Rectal smooth muscle tissue (tissue), 1 donor: Measurements from ENCODE around the gene UTP4.

ENCODE experiments used
- H3K27ac ChIP-seq: one replicate; pipeline ENCODE4 v1.7.0; 2013; ENCODE audit warnings: low read depth, low read length, inconsistent platforms
- H3K27me3 ChIP-seq: one replicate; pipeline ENCODE4 v1.7.0; 2013; ENCODE audit warnings: low read length; ENCODE audit not compliant: control insufficient read depth, insufficient read depth
- H3K36me3 ChIP-seq: one replicate; pipeline ENCODE4 v1.7.0; 2013; ENCODE audit warnings: low read length; ENCODE audit not compliant: control insufficient read depth, insufficient read depth
- H3K4me1 ChIP-seq: one replicate; pipeline ENCODE4 v1.7.0; 2013; ENCODE audit warnings: low read length; ENCODE audit not compliant: control insufficient read depth, insufficient read depth
- H3K4me3 ChIP-seq: one replicate; pipeline ENCODE4 v1.7.0; 2013; ENCODE audit warnings: low read length
- H3K9ac ChIP-seq: one replicate; pipeline ENCODE4 v1.7.0; 2013; ENCODE audit warnings: low read length

The UTP4 gene

GRCh38 chr16:69193855-69194254 lies 61.4 kb downstream of the UTP4 start:
- Histone ChIP-seq H3K27ac (no peak overlapping the region), H3K4me1 (peaks cover 4% of the 10 kb centered on the region)

GRCh38 chr16:69194488-69194887 lies 62.0 kb downstream of the UTP4 start:
- H3K4me1 ChIP-seq, result peaks cover 4% of the 10 kb centered on the region
- H3K27ac ChIP-seq, result no peak overlapping the region
- no peaks in the 10 kb centered on the region for H3K27me3 ChIP-seq
- no peak overlapping the region for H3K4me3 ChIP-seq
- H3K9ac ChIP-seq, result no peak overlapping the region
- no peaks in the 10 kb centered on the region for H3K36me3 ChIP-seq

More at GRCh38 chr16:69193855-69194254, 61.4 kb downstream of the UTP4 start:
- H3K4me3 ChIP-seq, result no peak overlapping the region
- no peak overlapping the region for H3K9ac ChIP-seq
- no peaks in the 10 kb centered on the region for H3K36me3 ChIP-seq
- no peaks in the 10 kb centered on the region for H3K27me3 ChIP-seq

- Histone ChIP-seq H3K36me3 (no peaks in the 10 kb centered on the region), H3K4me3 (no peak overlapping the region), H3K4me1 (peaks cover 4% of the 10 kb centered on the region), H3K27ac (no peak overlapping the region), H3K27me3 (no peaks in the 10 kb centered on the region), H3K9ac (no peak overlapping the region)
Observed at GRCh38 chr16:69195369-69196029, 63.0 kb downstream of the UTP4 start.

GRCh38 chr16:69197573-69197972 lies 65.1 kb downstream of the UTP4 start:
- Histone ChIP-seq H3K27me3 (no peaks in the 10 kb centered on the region), H3K27ac (no peak overlapping the region), H3K9ac (no peak overlapping the region), H3K4me1 (no peaks in the 10 kb centered on the region), H3K4me3 (no peak overlapping the region), H3K36me3 (no peaks in the 10 kb centered on the region)

GRCh38 chr16:69199382-69199781 lies 66.9 kb downstream of the UTP4 start:
- Histone ChIP-seq H3K9ac (no peak overlapping the region), H3K4me1 (no peaks in the 10 kb centered on the region), H3K27ac (no peak overlapping the region), H3K4me3 (no peak overlapping the region), H3K36me3 (no peaks in the 10 kb centered on the region), H3K27me3 (no peaks in the 10 kb centered on the region)

GRCh38 chr16:69201291-69201690 lies 68.8 kb downstream of the UTP4 start:
- H3K9ac ChIP-seq, result no peak overlapping the region
- H3K4me1 ChIP-seq, result no peaks in the 10 kb centered on the region
- no peaks in the 10 kb centered on the region for H3K36me3 ChIP-seq
- H3K4me3 ChIP-seq, result no peak overlapping the region
- no peak overlapping the region for H3K27ac ChIP-seq
- no peaks in the 10 kb centered on the region for H3K27me3 ChIP-seq

- H3K4me3 ChIP-seq, result no peak overlapping the region
- no peaks in the 10 kb centered on the region for H3K4me1 ChIP-seq
- no peak overlapping the region for H3K9ac ChIP-seq
- H3K36me3 ChIP-seq, result no peaks in the 10 kb centered on the region
- no peaks in the 10 kb centered on the region for H3K27me3 ChIP-seq
- no peak overlapping the region for H3K27ac ChIP-seq
Observed at GRCh38 chr16:69201787-69202186, 69.3 kb downstream of the UTP4 start.

GRCh38 chr16:69204172-69204571 lies 71.7 kb downstream of the UTP4 start:
- Histone ChIP-seq H3K36me3 (no peaks in the 10 kb centered on the region), H3K4me3 (no peak overlapping the region), H3K27me3 (no peaks in the 10 kb centered on the region), H3K4me1 (no peaks in the 10 kb centered on the region), H3K27ac (no peak overlapping the region), H3K9ac (no peak overlapping the region)

GRCh38 chr16:69209735-69210134 lies 77.3 kb downstream of the UTP4 start:
- H3K4me3 ChIP-seq, result no peak overlapping the region
- H3K36me3 ChIP-seq, result no peaks in the 10 kb centered on the region
- H3K4me1 ChIP-seq, result no peaks in the 10 kb centered on the region
- H3K27me3 ChIP-seq, result no peaks in the 10 kb centered on the region
- no peak overlapping the region for H3K27ac ChIP-seq
- no peak overlapping the region for H3K9ac ChIP-seq

GRCh38 chr16:69217433-69217832 lies 85.0 kb downstream of the UTP4 start:
- no peak overlapping the region for H3K4me3 ChIP-seq
- H3K36me3 ChIP-seq, result no peaks in the 10 kb centered on the region
- H3K4me1 ChIP-seq, result no peaks in the 10 kb centered on the region
- no peaks in the 10 kb centered on the region for H3K27me3 ChIP-seq
- H3K9ac ChIP-seq, result no peak overlapping the region
- H3K27ac ChIP-seq, result no peak overlapping the region
